Kidney epithelial cell (primary cell): ENCODE data around the gene NXPE2. TPM values are rescaled to one million over a fixed set of nuclear protein-coding genes. Genes with fewer than 3 reads are reported as not detected.

Experiments used
- DNase-seq: peaks from one replicate; pipeline ENCODE4 v3.0.0-alpha.2; 2010; ENCODE audit warnings: low read depth
- H3K27me3 ChIP-seq: 2 replicates; pipeline ENCODE4 v1.6.0; 2011; ENCODE audit warnings: low read length; ENCODE audit not compliant: control insufficient read depth, insufficient read depth
- H3K36me3 ChIP-seq: 2 replicates; pipeline ENCODE4 v1.5.1; 2011; ENCODE audit warnings: low read length; ENCODE audit not compliant: control insufficient read depth, insufficient read depth
- H3K4me3 ChIP-seq: 2 replicates; pipeline ENCODE4 v1.5.1; 2011; ENCODE audit warnings: low read depth, mild to moderate bottlenecking, control low read depth, low read length
- total RNA-seq: library from RNA; depleted of rRNA; stranded (reverse); fragments of >200 nt; gene quantifications from 2 replicates; pipeline ENCODE4 v1.2.3, GENCODE V29; 2015
- TF ChIP-seq, protein P1 (sequence below): IDR thresholded peaks from 2 replicates; pipeline ENCODE4 v1.5.1; 2011; ENCODE audit warnings: mild to moderate bottlenecking, moderate library complexity, low read length, control low read depth, inconsistent platforms; ENCODE audit not compliant: insufficient read depth, poor library complexity, severe bottlenecking

Gene NXPE2
- total RNA-seq, 1 donor from 2014 or later = not detected

DNA sequence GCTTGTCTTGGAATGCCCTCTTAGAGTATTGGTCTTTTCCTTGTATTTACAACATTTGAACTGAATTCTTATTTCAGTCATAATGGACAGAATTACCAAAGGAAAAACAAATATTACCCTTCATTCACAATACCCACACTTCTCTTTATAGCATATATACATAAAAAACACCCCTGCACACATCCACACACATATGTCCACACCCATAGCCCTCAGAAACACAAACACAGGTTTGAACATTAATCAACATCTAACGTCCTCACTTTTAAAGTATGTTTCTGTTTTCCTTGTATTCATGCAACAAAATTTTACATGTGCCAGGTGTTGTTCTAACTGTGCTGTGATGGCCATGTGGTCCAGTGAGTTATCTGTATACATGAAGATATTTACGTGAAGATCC, 11.6 kb upstream of the NXPE2 start:
- H3K4me3 ChIP-seq = no peak overlapping the region
- DNase-seq = no peak
- H3K27me3 ChIP-seq = no peaks in the 10 kb centered on the region
- TF ChIP-seq, protein P1, sequence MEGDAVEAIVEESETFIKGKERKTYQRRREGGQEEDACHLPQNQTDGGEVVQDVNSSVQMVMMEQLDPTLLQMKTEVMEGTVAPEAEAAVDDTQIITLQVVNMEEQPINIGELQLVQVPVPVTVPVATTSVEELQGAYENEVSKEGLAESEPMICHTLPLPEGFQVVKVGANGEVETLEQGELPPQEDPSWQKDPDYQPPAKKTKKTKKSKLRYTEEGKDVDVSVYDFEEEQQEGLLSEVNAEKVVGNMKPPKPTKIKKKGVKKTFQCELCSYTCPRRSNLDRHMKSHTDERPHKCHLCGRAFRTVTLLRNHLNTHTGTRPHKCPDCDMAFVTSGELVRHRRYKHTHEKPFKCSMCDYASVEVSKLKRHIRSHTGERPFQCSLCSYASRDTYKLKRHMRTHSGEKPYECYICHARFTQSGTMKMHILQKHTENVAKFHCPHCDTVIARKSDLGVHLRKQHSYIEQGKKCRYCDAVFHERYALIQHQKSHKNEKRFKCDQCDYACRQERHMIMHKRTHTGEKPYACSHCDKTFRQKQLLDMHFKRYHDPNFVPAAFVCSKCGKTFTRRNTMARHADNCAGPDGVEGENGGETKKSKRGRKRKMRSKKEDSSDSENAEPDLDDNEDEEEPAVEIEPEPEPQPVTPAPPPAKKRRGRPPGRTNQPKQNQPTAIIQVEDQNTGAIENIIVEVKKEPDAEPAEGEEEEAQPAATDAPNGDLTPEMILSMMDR = no peak
- H3K36me3 ChIP-seq = no peaks in the 10 kb centered on the region

DNA sequence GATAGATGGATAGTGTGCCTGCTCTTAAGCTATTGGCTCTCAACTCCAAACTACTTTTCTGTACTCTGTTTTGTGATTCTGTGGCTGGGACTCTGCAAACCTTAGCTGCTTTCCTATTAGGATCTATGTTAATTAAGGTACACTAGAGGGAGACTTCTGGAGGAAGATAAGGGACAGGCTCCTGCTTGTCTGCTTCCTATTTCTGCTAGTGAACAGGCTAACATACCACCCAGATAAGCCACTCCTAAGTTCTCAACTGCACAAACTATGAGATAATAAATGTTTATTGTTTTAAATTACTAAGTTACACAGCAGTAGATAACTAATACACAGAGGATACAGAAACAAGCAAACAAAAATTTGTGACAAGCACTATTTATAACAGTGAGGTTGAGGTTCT, 10.2 kb upstream of the NXPE2 start:
- TF ChIP-seq, protein P1 = no peak
- no peaks in the 10 kb centered on the region for H3K27me3 ChIP-seq
- no peak overlapping the region for H3K4me3 ChIP-seq
- H3K36me3 ChIP-seq = no peaks in the 10 kb centered on the region
- DNase-seq = no peak

DNA sequence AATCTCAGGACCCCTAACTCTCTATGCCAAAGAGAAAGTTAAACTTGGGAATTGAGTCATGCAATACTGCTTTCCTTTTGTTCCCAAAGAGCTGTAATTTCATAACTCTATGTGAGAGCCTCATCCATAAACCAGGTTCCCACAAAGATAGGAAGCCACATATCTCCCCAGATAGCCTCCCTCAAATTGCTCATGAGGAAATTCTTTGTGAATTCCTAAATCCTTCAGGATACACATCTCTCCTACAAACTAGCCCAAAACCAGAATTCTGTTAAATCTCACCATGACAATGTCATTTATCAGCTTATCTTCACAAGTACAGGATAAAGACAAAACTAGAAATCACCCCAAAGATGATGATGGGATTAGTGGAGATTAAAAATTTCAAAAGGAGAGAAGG, 4.7 kb upstream of the NXPE2 start:
- Histone ChIP-seq H3K36me3 (no peaks in the 10 kb centered on the region), H3K4me3 (no peak overlapping the region), H3K27me3 (no peaks in the 10 kb centered on the region)
- no peak for DNase-seq
- TF ChIP-seq, protein P1 = no peak

DNA sequence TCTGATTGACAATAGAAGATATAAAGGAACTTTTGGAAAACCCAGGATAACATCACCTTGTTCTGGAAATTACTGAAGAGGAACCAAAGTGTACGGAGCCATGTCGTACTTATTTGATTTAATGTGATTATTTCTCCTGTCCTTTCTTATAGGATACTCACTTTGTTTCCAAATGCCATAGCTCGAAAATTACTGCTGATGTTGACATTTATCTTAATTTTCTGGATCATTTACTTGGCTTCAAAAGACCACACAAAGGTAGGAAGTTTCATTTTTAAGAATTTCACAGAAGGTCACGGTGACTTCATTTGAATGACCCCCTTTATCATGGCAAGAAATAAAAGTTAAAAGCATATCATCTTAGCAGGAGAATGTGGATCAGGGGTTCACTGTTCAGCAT, 1.2 kb downstream of the NXPE2 start:
- TF ChIP-seq, protein P1 = no peak
- Histone ChIP-seq H3K4me3 (no peak overlapping the region), H3K27me3 (no peaks in the 10 kb centered on the region), H3K36me3 (no peaks in the 10 kb centered on the region)
- DNase-seq = no peak

DNA sequence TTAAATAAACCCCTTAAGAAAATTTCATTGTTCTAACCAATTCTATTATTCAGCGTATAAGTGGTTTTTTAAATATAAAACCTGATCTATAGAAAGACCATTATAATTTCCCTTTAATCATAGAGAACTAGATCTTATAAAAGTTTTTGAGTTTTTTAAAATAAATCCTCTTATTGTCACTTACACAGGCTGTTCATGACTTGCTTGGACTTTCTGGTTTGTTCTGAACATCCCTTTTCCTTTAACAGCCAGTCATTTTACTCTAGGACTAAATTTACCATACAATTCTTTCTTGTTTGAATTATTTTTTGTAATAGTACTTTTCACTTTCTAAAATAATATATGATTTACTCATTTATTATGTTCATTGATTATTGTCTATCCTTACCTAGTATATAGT, 4.7 kb downstream of the NXPE2 start:
- Histone ChIP-seq H3K4me3 (no peak overlapping the region), H3K36me3 (no peaks in the 10 kb centered on the region), H3K27me3 (no peaks in the 10 kb centered on the region)
- no peak for DNase-seq
- TF ChIP-seq, protein P1 = no peak

DNA sequence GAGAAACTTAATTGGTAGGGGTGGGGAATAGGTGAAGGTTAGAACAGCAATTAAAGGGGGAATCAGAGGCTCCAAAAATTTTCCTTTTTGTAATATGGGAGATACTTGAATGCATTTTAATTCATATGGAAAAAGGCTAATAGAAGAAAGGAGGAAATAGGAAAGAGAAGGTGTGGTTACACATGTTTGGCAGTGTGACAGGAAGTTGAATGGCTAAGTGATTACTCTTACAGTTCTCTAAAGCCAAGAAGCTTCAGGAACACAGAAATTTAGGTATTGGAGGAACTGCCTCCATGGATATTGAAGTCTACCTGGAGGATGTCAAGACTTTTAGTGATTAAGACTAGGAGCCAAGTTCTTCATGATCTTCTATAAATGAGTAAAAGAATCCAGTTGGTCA, 6.3 kb downstream of the NXPE2 start:
- DNase-seq = no peak
- Histone ChIP-seq H3K27me3 (no peaks in the 10 kb centered on the region), H3K4me3 (no peak overlapping the region), H3K36me3 (no peaks in the 10 kb centered on the region)
- TF ChIP-seq, protein P1 = no peak
